Dermis blood vessel endothelial cell (primary cell): Measurements from ENCODE around the gene LGI2. TPM values are rescaled to one million over a fixed set of nuclear protein-coding genes. Genes with fewer than 3 reads are reported as not detected.

Source experiments
- DNase-seq: peaks from one replicate; pipeline ENCODE4 v3.0.0; 2010
- total RNA-seq: library from RNA; depleted of rRNA; stranded (reverse); fragments of >200 nt; gene quantifications from 2 replicates; pipeline ENCODE4 v1.2.3, GENCODE V29; 2014

LGI2 gene
- total RNA-seq, 1 donor from 2014 or later, result not detected

- DNase-seq, result no peak
Observed at GRCh38 chr4:24995346-24995919, 35.3 kb downstream of the LGI2 start.

GRCh38 chr4:24993551-24994080 lies 37.1 kb downstream of the LGI2 start:
- no peak for DNase-seq

- DNase-seq, result no peak
Observed at GRCh38 chr4:24992968-24993367, 37.8 kb downstream of the LGI2 start.

- DNase-seq, result peak; percentile 98
Observed at GRCh38 chr4:24991015-24991414, 39.7 kb downstream of the LGI2 start.

GRCh38 chr4:24989327-24989726 lies 41.4 kb downstream of the LGI2 start:
- no peak for DNase-seq

DNA sequence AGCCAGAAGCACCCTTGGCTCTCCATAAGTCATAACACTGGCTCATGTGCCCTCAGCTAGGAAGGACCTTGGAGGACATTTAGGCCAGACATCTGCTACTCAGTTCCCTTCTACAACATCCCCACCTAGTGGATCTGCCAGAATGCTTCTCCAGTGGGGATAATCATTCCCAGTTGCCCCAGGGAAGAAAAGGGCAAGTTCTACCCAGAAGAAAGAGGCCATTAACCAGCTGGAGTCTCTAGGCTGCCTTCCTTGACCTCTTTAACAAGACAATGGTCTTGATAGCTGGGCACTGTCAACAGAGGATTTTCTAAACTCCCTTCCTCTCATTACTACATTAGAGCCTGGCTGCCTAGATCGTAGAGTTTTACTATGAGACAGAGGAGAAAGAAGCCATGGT lies 42.0 kb downstream of the LGI2 start:
- peak; percentile 84 for DNase-seq

- no peak for DNase-seq
Observed at GRCh38 chr4:24984602-24985532, 45.9 kb downstream of the LGI2 start.

- DNase-seq, result no peak
Observed at GRCh38 chr4:24980740-24981139, 50.0 kb downstream of the LGI2 start.

GRCh38 chr4:24980064-24980690 lies 50.6 kb downstream of the LGI2 start:
- peak; percentile 96 for DNase-seq

GRCh38 chr4:24979554-24979953 lies 51.2 kb downstream of the LGI2 start:
- DNase-seq, result peak; percentile 96

DNA sequence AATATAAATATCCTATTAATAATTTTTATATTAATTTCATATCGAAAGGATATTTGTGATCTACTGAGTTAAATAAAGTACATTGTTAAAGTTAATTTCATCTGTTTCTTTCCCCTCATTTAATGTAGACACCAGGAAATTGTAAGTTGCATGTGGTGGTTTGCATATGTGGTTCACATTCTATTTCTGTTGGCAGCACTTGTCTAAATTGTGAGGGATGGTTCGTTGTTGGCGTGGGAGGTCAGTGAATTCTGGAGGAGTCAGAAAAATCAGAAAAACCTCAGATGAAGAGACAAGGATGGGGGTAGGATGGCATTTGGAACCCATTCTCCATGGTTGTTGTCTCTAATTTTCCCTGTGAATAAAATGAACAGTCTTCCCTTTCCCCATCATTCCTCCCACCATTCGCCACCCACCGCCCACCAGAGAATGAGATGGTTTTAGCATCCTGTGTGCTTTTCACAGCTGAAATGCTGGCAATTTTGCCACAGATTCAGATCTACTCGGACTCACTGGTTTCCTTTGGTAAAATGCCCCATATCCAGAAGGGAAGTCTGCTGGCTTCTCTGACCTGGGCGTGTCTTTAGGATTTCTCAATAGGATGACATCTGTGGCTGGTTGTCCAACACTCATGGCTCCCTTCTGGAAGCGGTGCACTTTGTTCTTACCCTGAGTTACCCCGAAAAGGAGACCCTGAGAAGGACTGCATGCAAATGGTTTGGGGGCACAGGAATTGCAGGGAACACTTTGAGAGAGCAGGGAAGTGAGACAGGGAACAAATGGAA lies 52.3 kb downstream of the LGI2 start:
- DNase-seq, result peak; percentile 28

GRCh38 chr4:24975510-24975909 lies 55.2 kb downstream of the LGI2 start:
- DNase-seq, result no peak

DNA sequence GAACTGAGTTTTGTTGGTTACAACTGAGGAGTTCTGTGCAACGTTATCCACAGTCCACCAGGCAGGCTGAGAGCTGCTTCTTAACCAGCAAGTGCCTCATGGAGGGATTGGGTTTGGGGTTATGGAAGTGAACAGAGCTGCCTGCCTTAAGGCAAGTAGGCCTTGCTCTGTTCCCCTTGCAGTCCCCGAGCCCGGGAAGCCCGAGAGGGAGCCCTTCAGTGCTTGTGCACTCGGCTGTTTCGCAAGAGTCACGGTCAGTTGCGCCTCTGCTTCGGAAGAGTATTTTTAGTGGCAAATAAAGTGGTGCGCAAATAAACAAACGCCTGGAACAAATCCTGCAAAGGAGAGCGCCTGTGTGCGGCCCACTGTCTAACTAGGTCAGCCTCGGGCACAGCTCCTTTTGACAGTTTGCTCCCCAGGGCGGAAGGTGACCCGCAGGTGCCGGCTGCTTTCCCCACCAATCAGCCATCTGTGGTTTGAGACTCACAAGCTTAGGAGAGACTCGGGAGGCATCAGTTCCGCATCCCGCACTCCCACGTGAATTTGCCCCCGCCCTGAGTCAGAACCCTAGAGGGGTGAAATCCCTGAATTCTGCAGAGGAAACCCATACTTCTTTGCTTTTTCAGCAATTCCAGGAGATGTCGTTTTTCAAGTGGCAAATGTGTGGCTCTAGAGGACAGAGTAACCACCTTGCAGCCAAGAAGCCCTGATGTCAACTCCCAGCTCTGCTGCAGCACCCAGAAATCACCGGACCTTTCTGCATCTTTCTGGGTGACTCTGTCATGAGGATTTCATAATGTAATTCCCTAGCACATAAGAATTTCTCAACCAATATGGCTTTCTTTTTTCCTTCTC lies 56.8 kb downstream of the LGI2 start:
- DNase-seq, result no peak

DNA sequence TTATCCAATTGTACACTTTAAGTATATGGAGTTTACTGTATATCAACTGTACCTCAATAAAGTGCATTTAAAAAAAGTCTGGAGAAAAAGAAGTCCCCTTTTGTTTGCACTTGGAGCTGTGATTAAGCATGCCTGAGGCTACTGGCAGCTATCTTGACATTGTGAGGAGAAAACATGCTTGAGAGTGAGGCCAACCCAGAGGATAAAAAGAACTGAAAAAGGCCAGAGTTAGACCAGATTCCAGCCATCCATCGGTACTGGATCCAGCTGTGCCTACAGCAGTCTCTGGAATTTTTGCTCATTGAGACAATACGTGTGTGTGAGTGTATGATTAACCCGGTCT lies 57.4 kb downstream of the LGI2 start:
- DNase-seq, result no peak

DNA sequence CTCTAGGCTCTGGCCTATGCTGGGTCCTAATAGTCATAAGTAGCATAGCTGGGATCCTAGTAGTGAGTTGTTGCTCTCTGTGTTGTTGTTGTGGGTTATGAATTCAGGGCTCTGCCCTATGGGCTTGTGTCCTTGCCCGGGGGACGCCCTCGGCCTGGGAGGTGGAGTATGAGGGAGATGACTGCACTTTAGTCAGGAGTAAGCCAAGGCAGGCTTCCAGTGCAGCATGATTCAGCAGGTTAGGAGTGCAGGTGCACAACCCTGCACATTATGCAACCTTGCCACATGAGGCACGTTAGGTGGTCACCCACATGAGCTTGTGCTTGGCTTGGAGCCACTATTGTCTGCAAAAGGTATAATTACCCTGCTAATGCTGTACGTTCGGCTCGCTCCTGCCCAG lies 59.6 kb downstream of the LGI2 start:
- DNase-seq, result peak; percentile 63

DNA sequence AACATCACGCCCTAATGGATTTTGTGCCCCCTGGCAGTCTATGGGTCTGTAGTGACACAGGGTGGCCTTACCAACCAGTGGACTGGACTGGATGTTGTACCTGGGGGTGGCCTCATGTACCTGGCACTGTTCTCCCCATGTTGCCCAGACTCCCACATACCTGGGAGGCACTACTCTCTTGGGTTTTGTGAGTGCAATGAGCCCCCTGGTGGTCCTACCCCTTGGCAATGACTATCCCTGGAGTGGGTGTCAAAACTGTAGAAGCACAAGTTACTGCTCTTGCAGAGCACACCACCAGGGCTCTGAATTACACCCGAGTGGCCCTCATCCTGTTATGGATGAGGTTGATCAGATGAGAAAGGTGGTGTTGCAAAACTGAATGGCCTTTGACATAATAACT lies 60.1 kb downstream of the LGI2 start:
- no peak for DNase-seq

DNA sequence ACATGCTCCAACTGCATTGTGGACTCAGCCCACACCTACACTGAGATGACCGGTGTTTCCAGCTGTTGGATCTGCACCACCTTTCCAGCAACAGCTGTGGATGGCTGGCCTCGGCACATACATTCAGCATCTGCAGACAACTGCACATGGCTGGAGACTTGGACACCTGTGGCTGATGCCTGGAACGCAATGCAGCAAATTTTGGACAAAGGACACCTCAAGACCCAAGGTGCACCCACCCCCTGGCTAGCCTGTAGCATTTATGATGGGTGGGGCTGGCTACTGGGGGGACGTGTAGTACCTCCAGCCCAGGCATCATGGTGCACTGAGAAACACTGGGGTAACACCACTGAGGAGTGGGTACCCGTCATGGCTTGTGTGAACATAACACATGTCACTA lies 60.6 kb downstream of the LGI2 start:
- no peak for DNase-seq

DNA sequence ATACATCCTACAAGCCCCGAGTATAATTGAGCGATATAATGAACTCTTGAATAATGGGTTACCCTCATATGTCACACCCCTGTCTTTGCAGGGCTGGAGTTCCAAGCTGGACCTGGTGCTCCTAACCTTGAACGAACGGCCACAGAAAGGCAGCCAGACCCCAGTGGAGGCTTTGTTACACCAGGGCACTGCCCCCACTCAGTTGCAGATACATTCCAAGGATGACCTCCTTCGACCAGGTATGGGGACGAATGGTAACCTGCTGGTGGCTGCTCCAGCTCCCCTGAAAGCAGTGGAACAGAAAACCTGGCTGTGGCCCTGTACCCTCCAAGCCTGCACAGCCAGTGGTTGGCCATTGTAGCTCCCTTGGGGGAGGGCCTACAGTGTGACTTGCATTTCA lies 61.3 kb downstream of the LGI2 start:
- DNase-seq, result no peak

DNA sequence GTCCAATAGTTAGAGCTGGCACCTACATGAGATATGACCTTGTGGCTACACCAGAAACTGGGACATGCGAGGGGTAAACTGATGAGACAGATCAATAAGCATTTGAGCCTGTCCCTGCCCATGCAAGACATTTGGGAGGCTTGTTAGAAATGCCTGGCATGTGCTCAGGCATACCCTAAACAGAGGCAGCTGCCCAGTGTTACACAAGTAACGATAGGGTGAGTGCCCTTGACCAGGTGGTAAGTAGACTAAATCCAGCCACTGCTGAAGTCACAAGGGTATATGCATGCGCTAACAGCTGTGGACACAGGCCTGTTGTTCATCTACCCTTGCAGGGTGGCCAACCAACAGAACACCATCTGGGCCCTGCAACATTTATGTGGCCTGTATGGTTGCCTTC lies 61.8 kb downstream of the LGI2 start:
- no peak for DNase-seq

- DNase-seq, result no peak
Observed at GRCh38 chr4:24968278-24968677, 62.5 kb downstream of the LGI2 start.

GRCh38 chr4:24967346-24967745 lies 63.4 kb downstream of the LGI2 start:
- DNase-seq, result no peak

DNA sequence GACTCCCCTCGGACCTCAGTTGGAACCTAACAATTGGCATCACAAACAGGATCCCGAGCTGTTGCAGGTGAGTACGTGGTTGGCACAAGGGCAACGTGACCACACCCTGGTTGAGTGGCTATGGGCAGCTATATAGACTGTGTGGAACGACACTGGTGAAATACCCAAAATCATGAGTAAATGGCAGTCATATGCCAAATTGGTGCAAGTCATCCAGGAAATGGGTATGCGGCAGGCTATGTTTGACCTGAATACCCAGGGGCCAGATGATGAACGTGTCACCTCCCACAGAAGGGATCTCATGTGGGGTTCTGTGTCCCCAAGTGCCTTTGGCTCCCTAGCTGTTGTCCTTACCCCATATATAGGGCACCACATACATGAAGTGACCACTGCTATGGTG lies 64.7 kb downstream of the LGI2 start:
- no peak for DNase-seq
